HCT116 (cell line): Measurements from ENCODE around the gene TMEM45A. TPM values are rescaled to one million over a fixed set of nuclear protein-coding genes. Genes with fewer than 3 reads are reported as not detected.

Experiments used
- ATAC-seq: fragments of 200-7000 bp; cut with Tn5 transposase; 2 replicates; pipeline ENCODE4 v1.9.1; 2020; ENCODE audit warnings: mild to moderate bottlenecking, moderate library complexity
- BruUV-seq: library from RNA; stranded (reverse); fragments of 400-500 nt; replicated peaks from 2 replicates; lab custom pipeline; 2021; lab: Mats Ljungman, UMichigan
- CTCF ChIA-PET: fragments of 300-600 bp; sonication (Branson Sonifier 250); formaldehyde crosslinking; loops from one replicate; lab custom pipeline; 2021; ENCODE audit warnings: antibody characterized with exemption; lab: Charles Lee
- POLR2A ChIA-PET: fragments of 300-600, 350-600 bp; sonication (Branson Sonifier 250); formaldehyde crosslinking; loops from one replicate; lab custom pipeline; 2021; ENCODE audit warnings: antibody characterized with exemption; lab: Charles Lee
- RAD21 ChIA-PET, 2 experiments: fragments of 300-600 bp; sonication (Branson Sonifier 250); formaldehyde crosslinking; loops; one replicate each; lab custom pipeline; 2023; ENCODE audit warnings: low total read pairs in 2 of 2; ENCODE audit not compliant: uncharacterized antibody in 2 of 2, unreplicated experiment in 2 of 2, low non-redundant PET in 1 of 2; lab: Charles Lee
- DNase-seq: peaks from one replicate; pipeline ENCODE4 v3.0.0-alpha.2; 2010; ENCODE audit warnings: low read depth, low spot score
- H2AFZ ChIP-seq: fragments of 200-600 bp; shearing (Covaris generic), sonication (generic); 2 replicates; pipeline ENCODE4 v1.6.1; 2017; ENCODE audit warnings: low read depth, mixed run types, mixed read lengths, antibody characterized with exemption, low read length; ENCODE audit not compliant: poor library complexity, severe bottlenecking
- H3K27ac ChIP-seq: 2 replicates; pipeline ENCODE4 v1.5.1; 2012; ENCODE audit warnings: low read depth, low read length
- H3K27me3 ChIP-seq: fragments of 200-600 bp; sonication (generic); 2 replicates; pipeline ENCODE4 v1.6.1; 2016; ENCODE audit warnings: mixed run types, low read length, mixed read lengths; ENCODE audit not compliant: insufficient read depth
- H3K36me3 ChIP-seq, 2 experiments: fragments of 200-500 bp in 1 of 2; fragments of 200-600 bp in 1 of 2; sonication (Bioruptor generic) in 1 of 2; sonication (generic) in 1 of 2; 2 replicates each; pipeline versions ENCODE4 v1.5.1 to v1.6.1; 2014 to 2016; ENCODE audit warnings: low read length in 2 of 2, inconsistent platforms in 1 of 2, mixed read lengths in 1 of 2, mixed run types in 1 of 2; ENCODE audit not compliant: insufficient read depth in 2 of 2, control insufficient read depth in 1 of 2
- H3K4me1 ChIP-seq, 2 experiments: fragments of 200-600 bp in 1 of 2; sonication (generic) in 1 of 2; 2 replicates each; pipeline versions ENCODE4 v1.5.1 to v1.6.1; 2012 to 2017; ENCODE audit warnings: low read length in 2 of 2, inconsistent platforms in 1 of 2, mild to moderate bottlenecking in 1 of 2, mixed read lengths in 1 of 2, mixed run types in 1 of 2, moderate library complexity in 1 of 2; ENCODE audit not compliant: insufficient read depth in 2 of 2, control insufficient read depth in 1 of 2
- H3K4me2 ChIP-seq: fragments of 200-600 bp; sonication (generic); 2 replicates; pipeline ENCODE4 v1.6.1; 2017; ENCODE audit warnings: mixed run types, low read length, mixed read lengths
- H3K4me3 ChIP-seq, 2 experiments: fragments of 200-600 bp in 1 of 2; sonication (generic) in 1 of 2; replicated peaks in 1 of 2; 2 replicates each; pipeline ENCODE4 v1.5.1; 2011 to 2016; ENCODE audit warnings: low read length in 2 of 2, control low read depth in 1 of 2, low read depth in 1 of 2, mild to moderate bottlenecking in 1 of 2, mixed read lengths in 1 of 2, mixed run types in 1 of 2
- H3K79me2 ChIP-seq: fragments of 200-600 bp; sonication (generic); 2 replicates; pipeline ENCODE4 v1.6.1; 2017; ENCODE audit warnings: mild to moderate bottlenecking, mixed run types, low read length, moderate library complexity, mixed read lengths; ENCODE audit not compliant: insufficient read depth
- H3K9ac ChIP-seq: fragments of 200-600 bp; sonication (generic); 2 replicates; pipeline ENCODE4 v1.6.1; 2016; ENCODE audit warnings: low read length, mixed read lengths
- H3K9me2 ChIP-seq: fragments of 200-600 bp; sonication (generic), shearing (Covaris generic); 2 replicates; pipeline ENCODE4 v1.6.1; 2017; ENCODE audit warnings: mixed run types, mild to moderate bottlenecking, moderate library complexity; ENCODE audit not compliant: insufficient read depth
- H3K9me3 ChIP-seq, 2 experiments: fragments of 200-500 bp in 1 of 2; fragments of 200-600 bp in 1 of 2; sonication (Bioruptor generic) in 1 of 2; sonication (generic) in 1 of 2; 2 replicates each; pipeline ENCODE4 v1.6.1; 2014 to 2017; ENCODE audit warnings: low read length in 2 of 2, mixed read lengths in 2 of 2, inconsistent platforms in 1 of 2, low read depth in 1 of 2, mild to moderate bottlenecking in 1 of 2, mixed run types in 1 of 2, moderate library complexity in 1 of 2; ENCODE audit not compliant: control insufficient read depth in 1 of 2, insufficient read depth in 1 of 2
- H4K20me1 ChIP-seq: fragments of 200-600 bp; sonication (generic), shearing (Covaris generic); 2 replicates; pipeline ENCODE4 v1.6.1; 2017; ENCODE audit warnings: mixed run types, mild to moderate bottlenecking, moderate library complexity; ENCODE audit not compliant: insufficient read depth
- EGR1 ChIP-seq: IDR thresholded peaks from 2 replicates; pipeline ENCODE4 v1.6.1; 2012; ENCODE audit warnings: low read depth
- ELF1 ChIP-seq: IDR thresholded peaks from 2 replicates; pipeline ENCODE4 v1.6.1; 2012; ENCODE audit warnings: low read depth, borderline replicate concordance
- EZH2 ChIP-seq: fragments of 200-600 bp; sonication (generic); IDR thresholded peaks from 2 replicates; pipeline ENCODE4 v1.6.1; 2017; ENCODE audit warnings: antibody characterized with exemption, mixed run types
- JUND ChIP-seq: IDR thresholded peaks from 2 replicates; pipeline ENCODE4 v1.6.1; 2012
- POLR2AphosphoS5 ChIP-seq: IDR thresholded peaks from 2 replicates; pipeline ENCODE4 v1.6.1; 2011; ENCODE audit warnings: mild to moderate bottlenecking, low read depth, low read length, moderate library complexity
- RAD21 ChIP-seq: IDR thresholded peaks from 2 replicates; pipeline ENCODE4 v1.6.1; 2012; ENCODE audit warnings: low read depth, mild to moderate bottlenecking
- SIN3A ChIP-seq: IDR thresholded peaks from 2 replicates; pipeline ENCODE4 v1.6.1; 2012; ENCODE audit warnings: low read depth
- SP1 ChIP-seq: IDR thresholded peaks from 2 replicates; pipeline ENCODE4 v1.6.1; 2012; ENCODE audit warnings: low read depth
- SRF ChIP-seq: IDR thresholded peaks from 2 replicates; pipeline ENCODE4 v1.6.1; 2012; ENCODE audit warnings: low read depth
- YY1 ChIP-seq: IDR thresholded peaks from 2 replicates; pipeline ENCODE4 v1.6.1; 2011; ENCODE audit warnings: low read length, low read depth, moderate library complexity, mild to moderate bottlenecking; ENCODE audit not compliant: insufficient replicate concordance; ENCODE audit errors: extremely low read depth
- ZFX ChIP-seq: fragments of 450-650 bp; IDR thresholded peaks from 2 replicates; pipeline ENCODE4 v1.6.1; 2017
- ZNF274 ChIP-seq: fragments of 200-500 bp; sonication (Bioruptor generic); IDR thresholded peaks from 2 replicates; pipeline ENCODE4 v1.6.1; 2014; ENCODE audit warnings: mild to moderate bottlenecking, low read depth, low read length, inconsistent platforms
- intact Hi-C: fragments of 100-400 bp; cut with micrococcal nuclease; formaldehyde crosslinking; loops from 2 replicates; pipeline ENCODE4 v1.10.0; 2022
- total RNA-seq: library from RNA; stranded (reverse); gene quantifications from one replicate; pipeline ENCODE4 v1.2.1, GENCODE V29; 2021; ENCODE audit not compliant: unreplicated experiment
- TF ChIP-seq, protein P1 (sequence below): IDR thresholded peaks from 2 replicates; pipeline ENCODE4 v1.6.1; 2012; ENCODE audit warnings: low read depth
- TF ChIP-seq, protein P2 (sequence below): IDR thresholded peaks from 2 replicates; pipeline ENCODE4 v1.6.1; 2012
- TF ChIP-seq, protein P3 (sequence below), 3 experiments: fragments of 200-600 bp in 1 of 3; sonication (generic) in 1 of 3; IDR thresholded peaks in 2 of 3; conservative IDR thresholded peaks in 1 of 3; 2 replicates each; pipeline ENCODE4 v1.5.1; 2012 to 2017; ENCODE audit warnings: low read depth in 2 of 3, low read length in 2 of 3, antibody characterized with exemption in 1 of 3, borderline replicate concordance in 1 of 3, control low read depth in 1 of 3, mild to moderate bottlenecking in 1 of 3, mixed read lengths in 1 of 3, mixed run types in 1 of 3, moderate library complexity in 1 of 3; ENCODE audit not compliant: insufficient read depth in 1 of 3

The TMEM45A gene
- total RNA-seq, 1 experiment from 2014 or later = 5.0 TPM

DNA sequence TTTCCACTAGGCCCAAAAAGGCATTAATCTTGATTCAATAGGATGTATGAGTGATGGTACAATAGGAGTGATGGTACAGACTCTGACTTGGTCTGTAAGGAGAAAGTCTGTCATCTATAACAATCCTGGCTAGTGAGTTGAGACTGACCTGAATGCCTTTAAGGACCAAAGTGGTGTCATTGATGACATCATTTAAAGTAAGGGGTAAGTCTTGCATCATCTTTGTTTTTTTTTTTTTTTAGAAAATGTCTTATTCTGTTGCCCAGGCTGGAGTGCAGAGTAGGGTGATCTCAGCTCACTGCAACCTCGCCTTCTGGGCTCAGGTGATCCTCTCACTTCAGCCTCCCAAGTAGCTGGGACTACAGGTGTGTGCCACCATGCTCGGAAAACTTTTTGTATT is 5.6 kb upstream of the TMEM45A start:
- BruUV-seq = no TSS peak
- H3K27ac ChIP-seq = no peak overlapping the region
- ChIA-PET CTCF (no interaction called here), RAD21 (no interaction called here), POLR2A (no interaction called here)
- no peak for DNase-seq
- H2AFZ ChIP-seq = no peak overlapping the region
- no peaks in the 10 kb centered on the region; the same call in 1 of the 2 replicates for H3K27me3 ChIP-seq
- H3K4me1 ChIP-seq = peaks cover 3% of the 10 kb centered on the region in 2 experiments; a peak in 2 of 4 replicates
- H3K79me2 ChIP-seq = no peaks in the 10 kb centered on the region
- no peaks in the 10 kb centered on the region for H3K9me2 ChIP-seq
- H3K4me2 ChIP-seq = no peak overlapping the region
- no peaks in the 10 kb centered on the region for H4K20me1 ChIP-seq
- no peaks in the 10 kb centered on the region for H3K36me3 ChIP-seq
- no peak overlapping the region for H3K4me3 ChIP-seq
- ATAC-seq = no peak
- intact Hi-C loops = no loop called here
- H3K9ac ChIP-seq = no peak overlapping the region
- no peaks in the 10 kb centered on the region for H3K9me3 ChIP-seq
- TF ChIP-seq YY1 (no peak), ELF1 (no peak), EZH2 (no peak), SRF (no peak), SP1 (no peak), RAD21 (no peak), EGR1 (no peak), POLR2AphosphoS5 (no peak), JUND (no peak), ZFX (no peak), ZNF274 (no peak), SIN3A (no peak)
- TF ChIP-seq, protein P1, sequence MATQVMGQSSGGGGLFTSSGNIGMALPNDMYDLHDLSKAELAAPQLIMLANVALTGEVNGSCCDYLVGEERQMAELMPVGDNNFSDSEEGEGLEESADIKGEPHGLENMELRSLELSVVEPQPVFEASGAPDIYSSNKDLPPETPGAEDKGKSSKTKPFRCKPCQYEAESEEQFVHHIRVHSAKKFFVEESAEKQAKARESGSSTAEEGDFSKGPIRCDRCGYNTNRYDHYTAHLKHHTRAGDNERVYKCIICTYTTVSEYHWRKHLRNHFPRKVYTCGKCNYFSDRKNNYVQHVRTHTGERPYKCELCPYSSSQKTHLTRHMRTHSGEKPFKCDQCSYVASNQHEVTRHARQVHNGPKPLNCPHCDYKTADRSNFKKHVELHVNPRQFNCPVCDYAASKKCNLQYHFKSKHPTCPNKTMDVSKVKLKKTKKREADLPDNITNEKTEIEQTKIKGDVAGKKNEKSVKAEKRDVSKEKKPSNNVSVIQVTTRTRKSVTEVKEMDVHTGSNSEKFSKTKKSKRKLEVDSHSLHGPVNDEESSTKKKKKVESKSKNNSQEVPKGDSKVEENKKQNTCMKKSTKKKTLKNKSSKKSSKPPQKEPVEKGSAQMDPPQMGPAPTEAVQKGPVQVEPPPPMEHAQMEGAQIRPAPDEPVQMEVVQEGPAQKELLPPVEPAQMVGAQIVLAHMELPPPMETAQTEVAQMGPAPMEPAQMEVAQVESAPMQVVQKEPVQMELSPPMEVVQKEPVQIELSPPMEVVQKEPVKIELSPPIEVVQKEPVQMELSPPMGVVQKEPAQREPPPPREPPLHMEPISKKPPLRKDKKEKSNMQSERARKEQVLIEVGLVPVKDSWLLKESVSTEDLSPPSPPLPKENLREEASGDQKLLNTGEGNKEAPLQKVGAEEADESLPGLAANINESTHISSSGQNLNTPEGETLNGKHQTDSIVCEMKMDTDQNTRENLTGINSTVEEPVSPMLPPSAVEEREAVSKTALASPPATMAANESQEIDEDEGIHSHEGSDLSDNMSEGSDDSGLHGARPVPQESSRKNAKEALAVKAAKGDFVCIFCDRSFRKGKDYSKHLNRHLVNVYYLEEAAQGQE = no peak
- TF ChIP-seq, protein P2, sequence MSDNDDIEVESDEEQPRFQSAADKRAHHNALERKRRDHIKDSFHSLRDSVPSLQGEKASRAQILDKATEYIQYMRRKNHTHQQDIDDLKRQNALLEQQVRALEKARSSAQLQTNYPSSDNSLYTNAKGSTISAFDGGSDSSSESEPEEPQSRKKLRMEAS = no peak
- TF ChIP-seq, protein P3, sequence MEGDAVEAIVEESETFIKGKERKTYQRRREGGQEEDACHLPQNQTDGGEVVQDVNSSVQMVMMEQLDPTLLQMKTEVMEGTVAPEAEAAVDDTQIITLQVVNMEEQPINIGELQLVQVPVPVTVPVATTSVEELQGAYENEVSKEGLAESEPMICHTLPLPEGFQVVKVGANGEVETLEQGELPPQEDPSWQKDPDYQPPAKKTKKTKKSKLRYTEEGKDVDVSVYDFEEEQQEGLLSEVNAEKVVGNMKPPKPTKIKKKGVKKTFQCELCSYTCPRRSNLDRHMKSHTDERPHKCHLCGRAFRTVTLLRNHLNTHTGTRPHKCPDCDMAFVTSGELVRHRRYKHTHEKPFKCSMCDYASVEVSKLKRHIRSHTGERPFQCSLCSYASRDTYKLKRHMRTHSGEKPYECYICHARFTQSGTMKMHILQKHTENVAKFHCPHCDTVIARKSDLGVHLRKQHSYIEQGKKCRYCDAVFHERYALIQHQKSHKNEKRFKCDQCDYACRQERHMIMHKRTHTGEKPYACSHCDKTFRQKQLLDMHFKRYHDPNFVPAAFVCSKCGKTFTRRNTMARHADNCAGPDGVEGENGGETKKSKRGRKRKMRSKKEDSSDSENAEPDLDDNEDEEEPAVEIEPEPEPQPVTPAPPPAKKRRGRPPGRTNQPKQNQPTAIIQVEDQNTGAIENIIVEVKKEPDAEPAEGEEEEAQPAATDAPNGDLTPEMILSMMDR (IDR thresholded peaks at IDR 0.05 in 2 of 3, conservative IDR thresholded peaks at IDR 0.05 in 1 of 3; ENCODE audit: borderline replicate concordance in 1 of 3, insufficient read depth in 1 of 3, low read depth in 2 of 3, low read length in 2 of 3) = no peak
